Measurements from ENCODE around the gene CYP1A2. TPM values are rescaled to one million over a fixed set of nuclear protein-coding genes. Genes with fewer than 3 reads are reported as not detected.

CYP1A2 gene
- total and polyA plus RNA-seq, 2 donors (not counting 1 experiment from before 2014, with no cell fraction given) = not detected

DNA sequence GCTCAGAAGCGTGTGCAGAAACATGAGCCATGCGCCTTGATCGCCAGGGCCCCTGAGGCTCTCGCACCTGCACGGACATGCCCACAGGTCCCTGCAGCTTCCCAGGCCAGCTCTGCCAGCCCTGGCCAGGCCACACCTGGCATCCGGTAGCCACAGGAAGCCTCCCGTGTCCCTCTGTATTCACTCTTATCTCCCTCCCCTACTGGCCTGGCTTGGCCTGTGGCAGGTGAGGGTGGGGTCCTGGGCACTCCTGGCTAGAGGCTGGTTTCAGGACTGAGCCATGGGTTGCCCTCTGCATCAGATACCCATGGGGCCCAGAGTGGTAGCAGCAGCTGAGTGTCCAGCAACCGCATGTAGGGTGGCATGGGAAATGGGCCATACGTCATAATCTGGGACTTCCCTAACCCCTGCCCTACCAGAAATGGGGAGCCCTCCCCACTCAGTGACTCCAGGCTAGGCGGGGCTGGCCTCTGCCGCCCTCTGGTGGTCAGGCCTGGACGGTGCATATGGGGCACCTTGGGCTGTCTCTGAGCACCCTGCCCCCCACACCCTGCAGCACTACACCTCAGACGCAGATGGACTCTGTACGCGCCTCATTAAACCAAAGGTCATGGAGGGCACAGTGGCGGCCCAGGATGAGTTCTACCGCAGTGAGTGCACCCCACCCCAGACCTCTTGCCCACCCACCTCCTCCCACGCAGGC is 51.4 kb downstream of the CYP1A2 start:
- H3K27me3 ChIP-seq (replicated peaks in 1 of 4; ENCODE audit: control extremely low read depth in 1 of 4, control insufficient read depth in 3 of 4, insufficient read depth in 4 of 4, low read length in 3 of 4) = no peaks in the 10 kb centered on the region
- H3K4me3 ChIP-seq (ENCODE audit: control extremely low read depth in 1 of 5, extremely low read depth in 1 of 5, insufficient read depth in 1 of 5, low read depth in 2 of 5, low read length in 4 of 5) = no peak overlapping the region
- no peaks in the 10 kb centered on the region for H3K9me3 Mint-ChIP-seq (ENCODE audit: insufficient read depth)
- H4K20me1 ChIP-seq (ENCODE audit: control insufficient read depth, insufficient read depth, low read length, poor library complexity, severe bottlenecking) = peaks cover 95% of the 10 kb centered on the region
- no peak for TF ChIP-seq EZH2 (IDR thresholded peaks at IDR 0.05; ENCODE audit: borderline replicate concordance, insufficient read depth, low read depth, low read length, poor library complexity, severe bottlenecking)
- TF ChIP-seq, protein P1, sequence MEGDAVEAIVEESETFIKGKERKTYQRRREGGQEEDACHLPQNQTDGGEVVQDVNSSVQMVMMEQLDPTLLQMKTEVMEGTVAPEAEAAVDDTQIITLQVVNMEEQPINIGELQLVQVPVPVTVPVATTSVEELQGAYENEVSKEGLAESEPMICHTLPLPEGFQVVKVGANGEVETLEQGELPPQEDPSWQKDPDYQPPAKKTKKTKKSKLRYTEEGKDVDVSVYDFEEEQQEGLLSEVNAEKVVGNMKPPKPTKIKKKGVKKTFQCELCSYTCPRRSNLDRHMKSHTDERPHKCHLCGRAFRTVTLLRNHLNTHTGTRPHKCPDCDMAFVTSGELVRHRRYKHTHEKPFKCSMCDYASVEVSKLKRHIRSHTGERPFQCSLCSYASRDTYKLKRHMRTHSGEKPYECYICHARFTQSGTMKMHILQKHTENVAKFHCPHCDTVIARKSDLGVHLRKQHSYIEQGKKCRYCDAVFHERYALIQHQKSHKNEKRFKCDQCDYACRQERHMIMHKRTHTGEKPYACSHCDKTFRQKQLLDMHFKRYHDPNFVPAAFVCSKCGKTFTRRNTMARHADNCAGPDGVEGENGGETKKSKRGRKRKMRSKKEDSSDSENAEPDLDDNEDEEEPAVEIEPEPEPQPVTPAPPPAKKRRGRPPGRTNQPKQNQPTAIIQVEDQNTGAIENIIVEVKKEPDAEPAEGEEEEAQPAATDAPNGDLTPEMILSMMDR (IDR thresholded peaks at IDR 0.05) = peak; percentile 93
- DNase-seq (peak; percentile 94), ATAC-seq (ENCODE audit: low read depth) (peak; percentile 90)
- no peaks in the 10 kb centered on the region for H3K9me3 ChIP-seq (ENCODE audit: control extremely low read depth in 1 of 3, control insufficient read depth in 2 of 3, insufficient read depth in 1 of 3, low read length in 2 of 3)
- peaks cover 56 to 61% of the 10 kb centered on the region in 2 donors for H3K4me1 ChIP-seq (ENCODE audit: control insufficient read depth in 2 of 2, insufficient read depth in 2 of 2, low read length in 2 of 2)
- H3K4me3 Mint-ChIP-seq = peak overlapping the region; percentile 78
- H3K27me3 Mint-ChIP-seq = no peaks in the 10 kb centered on the region
- peaks cover 64% of the 10 kb centered on the region for H3K79me2 ChIP-seq (ENCODE audit: control insufficient read depth, insufficient read depth, low read length)
- H3K27ac ChIP-seq (ENCODE audit: low read length in 2 of 2) = peak overlapping the region; percentile 89 to 93
- H3K4me1 Mint-ChIP-seq = peaks cover 52% of the 10 kb centered on the region
- no peak overlapping the region for H2AFZ ChIP-seq (ENCODE audit: insufficient read depth, low read depth, low read length, poor library complexity, severe bottlenecking)
- POLR2A ChIA-PET = interaction anchor here (0.9 to 15.8 kb wide), 7 partner anchors 8 to 43 kb away, joined by 3 to 572 read pairs (median 4); partner anchors contain the start of gene CSK
- peaks cover 0 to 85% of the 10 kb centered on the region in 2 experiments for H3K36me3 ChIP-seq (replicated peaks in 1 of 2; ENCODE audit: control extremely low read depth in 1 of 2, control insufficient read depth in 1 of 2, extremely low read depth in 1 of 2, insufficient read depth in 2 of 2, low read length in 1 of 2)
- peak overlapping the region; percentile 90 for H3K27ac Mint-ChIP-seq
- H3K4me2 ChIP-seq (replicated peaks; ENCODE audit: low read depth, low read length, poor library complexity, severe bottlenecking) = peak overlapping the region; percentile 62
- CTCF ChIA-PET = interaction anchor here (0.7 to 37.1 kb wide), 23 partner anchors 8 to 399 kb away, joined by 3 to 2548 read pairs (median 5); partner anchors contain the start of genes CLK3, CPLX3, CSK and FAM219B
- WGBS (ENCODE audit: insufficient coverage) = 24% methylated on average over 13 of the region's 18 CpGs
- H3K9ac ChIP-seq (ENCODE audit: low read length) = no peak overlapping the region
- intact Hi-C loops (cut with micrococcal nuclease) = loop anchor here (1.0 to 2.0 kb wide), 5 partner anchors 13 to 43 kb away; partner anchors contain the start of gene ULK3
